ENCODE results near the gene RPSA. TPM values are rescaled to one million over a fixed set of nuclear protein-coding genes. Genes with fewer than 3 reads are reported as not detected.
A peak's percentile ranks its signal among the peaks of the same experiment; 100 is the strongest.

The RPSA gene
- total RNA-seq, 4 donors from 2014 or later = 744 to 1,023 (median 854) TPM

GRCh38 chr3:39404943-39405686 lies 1.4 kb upstream of the RPSA start:
- no peak overlapping the region for H3K27ac ChIP-seq
- peaks cover 0 to 41% (median 9%) of the 10 kb centered on the region in 3 donors for H3K36me3 ChIP-seq
- no peak overlapping the region for H3K4me3 ChIP-seq
- TF ChIP-seq POLR2A (IDR thresholded peaks at IDR 0.05) (no peak), EP300 (IDR thresholded peaks at IDR 0.05) (no peak), CTCF (IDR thresholded peaks at IDR 0.05) (no peak)
- DNase-seq (ENCODE audit: low spot score in 2 of 2) = no peak
- no peaks in the 10 kb centered on the region for H3K9me3 ChIP-seq
- H3K4me1 ChIP-seq = peaks cover 0 to 35% (median 14%) of the 10 kb centered on the region in 4 donors
- no peaks in the 10 kb centered on the region for H3K27me3 ChIP-seq
- WGBS, 2 donors = 71 to 92% methylated on average over 15 of the region's 15 CpGs

- H3K27ac ChIP-seq = peak overlapping the region; percentile 53 to 83 (median 80)
Measured at GRCh38 chr3:39405687-39406367, 693 bp upstream of the RPSA start.

DNA sequence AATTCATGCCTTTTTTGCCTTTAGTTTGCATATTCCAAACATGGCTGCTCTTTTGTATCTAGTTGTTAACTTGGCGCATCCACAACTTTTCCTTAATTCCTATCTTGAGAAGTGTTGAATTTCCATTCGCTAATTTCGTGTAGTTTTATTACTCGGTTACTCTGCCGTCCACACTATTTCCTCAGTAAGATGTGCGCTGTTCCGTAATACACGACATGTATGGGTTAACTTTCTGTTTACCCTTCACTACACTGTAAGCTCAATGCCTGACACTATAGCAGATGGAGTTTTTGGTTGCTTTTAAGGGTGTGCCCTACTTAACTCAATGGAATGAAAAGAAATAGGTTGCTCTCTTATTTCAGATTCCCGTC lies 724 bp downstream of the RPSA start:
- H3K4me1 ChIP-seq = peaks cover 0 to 39% (median 14%) of the 10 kb centered on the region in 4 donors
- TF ChIP-seq POLR2A (IDR thresholded peaks at IDR 0.05) (no peak), CTCF (IDR thresholded peaks at IDR 0.05) (no peak)
- DNase-seq (ENCODE audit: low spot score in 2 of 2) = no peak
- no peaks in the 10 kb centered on the region for H3K27me3 ChIP-seq
- H3K27ac ChIP-seq = peak overlapping the region; percentile 53 to 83 (median 80)
- H3K9me3 ChIP-seq = no peaks in the 10 kb centered on the region
- WGBS, 2 donors = 1 to 2% methylated on average over 9 of the region's 9 CpGs
- peak overlapping the region; percentile 63 to 95 (median 70) for H3K4me3 ChIP-seq
- peaks cover 9 to 41% (median 9%) of the 10 kb centered on the region in 3 donors for H3K36me3 ChIP-seq

More at GRCh38 chr3:39405687-39406367, 693 bp upstream of the RPSA start:
- DNase-seq (ENCODE audit: low spot score in 2 of 2) = no peak
- Histone ChIP-seq H3K27me3 (no peaks in the 10 kb centered on the region), H3K4me1 (peaks cover 0 to 39% (median 14%) of the 10 kb centered on the region in 4 donors), H3K9me3 (no peaks in the 10 kb centered on the region), H3K4me3 (peak overlapping the region; percentile 63 to 95 (median 70)), H3K36me3 (peaks cover 4 to 41% (median 9%) of the 10 kb centered on the region in 3 donors)
- TF ChIP-seq CTCF (IDR thresholded peaks at IDR 0.05) (no peak), POLR2A (IDR thresholded peaks at IDR 0.05) (no peak), EP300 (IDR thresholded peaks at IDR 0.05) (no peak)
- WGBS, 2 donors = 59 to 70% methylated on average over 13 of the region's 13 CpGs

DNA sequence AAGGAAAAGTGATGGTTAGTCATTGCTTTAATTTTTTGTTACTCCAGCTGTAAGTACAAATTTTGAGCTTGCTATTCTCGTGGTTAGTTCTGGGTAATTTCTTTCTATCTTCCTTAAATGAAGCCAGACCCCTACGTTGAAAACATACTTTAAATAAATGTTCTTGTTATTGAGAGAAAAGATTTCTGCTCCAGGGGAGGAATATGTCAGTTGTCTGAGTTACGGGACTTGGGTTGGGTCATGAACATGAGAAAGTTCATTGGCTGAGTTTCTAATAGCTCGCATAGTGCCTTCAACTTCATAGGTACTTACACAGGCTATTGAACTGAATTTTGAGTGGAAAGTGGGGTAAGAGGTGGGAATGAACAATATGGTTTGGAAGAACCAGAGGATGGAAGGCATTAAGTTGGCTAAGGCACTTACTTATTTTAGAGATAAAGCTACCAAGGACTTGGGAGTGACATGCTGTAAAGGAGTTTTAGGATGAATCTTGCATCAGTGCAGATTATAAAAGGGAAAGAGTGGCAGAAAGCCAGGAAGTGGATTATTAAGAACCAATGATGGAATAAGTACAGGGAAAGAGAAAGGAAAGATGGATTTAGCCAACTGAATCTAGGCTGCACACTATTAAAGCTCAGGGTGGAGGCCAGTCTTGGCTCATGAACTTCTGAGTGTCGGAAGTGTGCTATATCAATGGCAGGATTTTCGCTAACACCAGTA lies 1.4 kb downstream of the RPSA start:
- no peak for TF ChIP-seq POLR2A (IDR thresholded peaks at IDR 0.05)
- no peak for TF ChIP-seq EP300 (IDR thresholded peaks at IDR 0.05)
- no peak for TF ChIP-seq CTCF (IDR thresholded peaks at IDR 0.05)
- 71 to 75% methylated on average over 6 of the region's 6 CpGs for WGBS, 2 donors
- peaks cover 9 to 48% (median 14%) of the 10 kb centered on the region in 3 donors for H3K36me3 ChIP-seq

More for the DNA sequence above, 1.4 kb downstream of the RPSA start:
- no peak for DNase-seq (ENCODE audit: low spot score in 2 of 2)
- Histone ChIP-seq H3K4me3 (peak overlapping the region; percentile 63 to 95 (median 70)), H3K4me1 (peaks cover 0 to 39% (median 14%) of the 10 kb centered on the region in 4 donors), H3K27ac (peak overlapping the region in 2 of 4 donors; percentile 78 to 83), H3K9me3 (no peaks in the 10 kb centered on the region), H3K27me3 (no peaks in the 10 kb centered on the region)
